HFFc6 (cell line): ENCODE data around the gene ZER1. TPM values are rescaled to one million over a fixed set of nuclear protein-coding genes. Genes with fewer than 3 reads are reported as not detected.

Experiments used
- DNase-seq: peaks from one replicate; pipeline ENCODE4 v3.0.0-alpha.2; 2018
- H3K27ac Mint-ChIP-seq: 2 replicates; pipeline ENCODE4 v1.8.0; 2020; ENCODE audit warnings: mild to moderate bottlenecking, mixed read lengths
- H3K27me3 Mint-ChIP-seq: 2 replicates; pipeline ENCODE4 v1.8.0; 2021; ENCODE audit warnings: mild to moderate bottlenecking, moderate library complexity, mixed read lengths; ENCODE audit not compliant: insufficient read depth
- H3K36me3 Mint-ChIP-seq: 2 replicates; pipeline ENCODE4 v1.8.0; 2021; ENCODE audit warnings: low read depth, mixed read lengths
- H3K4me1 Mint-ChIP-seq: 2 replicates; pipeline ENCODE4 v1.8.0; 2020; ENCODE audit warnings: low read depth, mixed read lengths
- H3K4me3 Mint-ChIP-seq: 2 replicates; pipeline ENCODE4 v1.8.0; 2020; ENCODE audit warnings: mild to moderate bottlenecking, moderate library complexity, mixed read lengths
- H3K9me3 Mint-ChIP-seq: 2 replicates; pipeline ENCODE4 v1.8.0; 2020; ENCODE audit warnings: mild to moderate bottlenecking, mixed read lengths
- total RNA-seq, 6 experiments: library from RNA; stranded (reverse); fragmentation: NEBNext Ultra II Directional; extraction: Animal tissue kit (Norgen Biotek cat#: 25700); gene quantifications; 2 replicates in 1 of 6; 3 replicates in 5 of 6; pipeline ENCODE4 v1.2.3, GENCODE V29; 2021
- TF ChIP-seq, protein P1 (sequence below): fragments of 200-600 bp; sonication (generic); IDR thresholded peaks from 2 replicates; pipeline ENCODE4 v1.5.0; 2021; ENCODE audit warnings: antibody characterized with exemption, mild to moderate bottlenecking

ZER1 gene
- total RNA-seq, 6 experiments from 2014 or later: 32.5 to 47.6 (median 37.8) TPM

DNA sequence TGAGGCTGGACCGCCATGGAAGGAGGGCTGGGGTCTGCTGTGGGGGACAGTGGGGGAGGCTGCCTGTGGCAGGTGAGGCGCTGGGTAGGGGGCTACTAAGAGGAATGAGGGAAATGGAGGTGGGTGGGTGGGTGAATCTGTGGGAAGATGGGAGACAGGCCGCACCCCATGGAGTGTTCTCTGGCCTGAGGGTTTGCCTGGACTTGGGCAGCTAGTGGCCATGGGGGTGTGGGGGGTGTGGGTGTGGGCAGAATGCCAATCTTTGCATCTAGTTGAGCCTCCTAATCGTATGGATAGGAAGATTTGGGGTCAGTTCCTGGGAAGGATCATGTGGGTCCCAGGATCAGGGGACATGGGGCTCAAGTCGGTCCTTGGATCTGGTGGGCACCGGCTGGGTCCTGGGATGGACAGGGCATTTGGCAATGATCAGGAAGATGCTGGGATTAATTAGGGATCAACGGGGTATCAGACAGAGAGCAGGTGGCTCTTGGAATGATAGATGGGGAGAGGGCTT, 48.3 kb downstream of the ZER1 start:
- peak overlapping the region; percentile 95 for H3K4me3 Mint-ChIP-seq
- TF ChIP-seq, protein P1, sequence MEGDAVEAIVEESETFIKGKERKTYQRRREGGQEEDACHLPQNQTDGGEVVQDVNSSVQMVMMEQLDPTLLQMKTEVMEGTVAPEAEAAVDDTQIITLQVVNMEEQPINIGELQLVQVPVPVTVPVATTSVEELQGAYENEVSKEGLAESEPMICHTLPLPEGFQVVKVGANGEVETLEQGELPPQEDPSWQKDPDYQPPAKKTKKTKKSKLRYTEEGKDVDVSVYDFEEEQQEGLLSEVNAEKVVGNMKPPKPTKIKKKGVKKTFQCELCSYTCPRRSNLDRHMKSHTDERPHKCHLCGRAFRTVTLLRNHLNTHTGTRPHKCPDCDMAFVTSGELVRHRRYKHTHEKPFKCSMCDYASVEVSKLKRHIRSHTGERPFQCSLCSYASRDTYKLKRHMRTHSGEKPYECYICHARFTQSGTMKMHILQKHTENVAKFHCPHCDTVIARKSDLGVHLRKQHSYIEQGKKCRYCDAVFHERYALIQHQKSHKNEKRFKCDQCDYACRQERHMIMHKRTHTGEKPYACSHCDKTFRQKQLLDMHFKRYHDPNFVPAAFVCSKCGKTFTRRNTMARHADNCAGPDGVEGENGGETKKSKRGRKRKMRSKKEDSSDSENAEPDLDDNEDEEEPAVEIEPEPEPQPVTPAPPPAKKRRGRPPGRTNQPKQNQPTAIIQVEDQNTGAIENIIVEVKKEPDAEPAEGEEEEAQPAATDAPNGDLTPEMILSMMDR: no peak
- H3K27ac Mint-ChIP-seq: peak overlapping the region; percentile 81
- H3K36me3 Mint-ChIP-seq: no peaks in the 10 kb centered on the region
- H3K4me1 Mint-ChIP-seq: peaks cover 17% of the 10 kb centered on the region
- no peaks in the 10 kb centered on the region; the same call in 1 of the 2 replicates for H3K9me3 Mint-ChIP-seq
- DNase-seq: no peak
- peaks cover 10% of the 10 kb centered on the region for H3K27me3 Mint-ChIP-seq

DNA sequence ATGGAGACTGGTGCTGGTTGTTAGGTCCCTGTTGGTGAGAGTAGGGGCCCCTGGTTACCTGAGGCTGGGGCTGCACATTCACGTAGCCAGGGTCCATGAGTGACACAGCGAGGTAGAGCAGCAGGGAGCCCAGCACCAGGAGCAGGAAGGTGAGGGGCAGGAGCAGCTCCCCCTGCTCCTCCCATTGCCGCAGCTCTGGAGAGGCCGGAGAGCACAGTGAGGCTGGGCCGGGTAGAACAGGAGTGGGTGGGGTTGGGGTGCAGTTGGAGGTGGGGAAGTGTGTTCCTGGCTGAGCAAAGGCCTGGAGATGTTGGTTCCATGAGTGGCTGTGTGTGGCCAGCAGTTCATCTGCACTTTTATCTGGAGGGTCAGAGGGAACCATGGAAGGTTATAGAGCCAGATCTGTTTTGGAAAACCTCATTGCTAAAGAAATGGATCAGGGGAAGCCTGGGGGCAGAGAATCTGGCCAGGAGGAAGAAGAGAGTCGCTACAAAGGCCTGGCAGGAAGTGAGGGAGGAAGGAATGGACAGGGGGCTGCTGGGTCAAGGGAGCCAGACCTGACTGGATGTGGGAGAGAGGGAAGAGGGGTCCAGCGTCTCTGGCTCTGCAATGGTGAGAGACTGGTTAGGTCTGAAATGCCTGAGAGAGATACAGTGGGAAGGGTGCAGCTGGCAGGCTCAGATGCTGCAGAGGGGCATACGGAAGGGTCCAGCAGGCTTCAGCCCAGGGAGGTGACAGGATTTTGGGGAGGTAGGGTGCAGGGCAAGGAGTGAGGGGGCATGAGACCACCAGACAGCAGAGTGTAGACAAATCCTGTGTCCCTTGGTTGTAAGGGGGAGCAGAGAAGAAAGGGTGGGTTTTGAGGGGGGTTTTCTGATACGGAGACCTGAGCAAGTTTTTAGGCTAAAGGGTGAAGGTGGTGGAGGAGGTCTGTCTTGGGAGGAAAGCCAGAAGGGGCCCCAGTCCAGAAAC, 49.1 kb downstream of the ZER1 start:
- peaks cover 10% of the 10 kb centered on the region for H3K27me3 Mint-ChIP-seq
- no peaks in the 10 kb centered on the region; the same call in 1 of the 2 replicates for H3K9me3 Mint-ChIP-seq
- peaks cover 17% of the 10 kb centered on the region for H3K4me1 Mint-ChIP-seq
- H3K4me3 Mint-ChIP-seq: peak overlapping the region; percentile 95
- H3K27ac Mint-ChIP-seq: peak overlapping the region; percentile 25
- TF ChIP-seq, protein P1: no peak
- H3K36me3 Mint-ChIP-seq: no peaks in the 10 kb centered on the region
- DNase-seq: no peak

DNA sequence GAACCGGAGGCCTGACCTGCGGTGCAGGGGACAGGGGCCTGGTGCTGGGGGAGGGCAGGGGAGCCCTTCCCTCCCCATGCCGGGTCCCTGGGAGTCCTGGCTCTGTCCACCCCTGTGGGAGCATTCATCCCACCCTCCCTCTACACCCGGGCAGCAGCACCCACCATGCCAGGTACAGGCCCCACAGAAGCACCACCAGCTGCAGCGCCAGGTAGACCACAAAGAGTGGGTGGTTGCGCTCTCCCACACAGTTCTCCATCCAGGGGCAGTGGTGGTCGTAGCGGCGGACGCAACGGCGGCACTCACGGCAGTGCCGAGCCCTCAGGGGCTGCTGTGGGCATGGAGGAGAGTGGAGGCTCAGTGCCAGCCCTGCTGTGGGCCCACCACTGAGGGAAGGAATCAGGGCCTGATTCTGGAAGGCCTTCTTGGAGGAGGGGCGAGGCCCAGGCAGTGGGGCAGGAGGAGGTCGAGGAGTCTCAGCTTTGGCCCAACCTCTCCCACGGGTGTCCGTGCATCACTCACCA, 50.2 kb downstream of the ZER1 start:
- Mint-ChIP-seq H3K27me3 (peaks cover 10% of the 10 kb centered on the region), H3K4me3 (no peak overlapping the region), H3K36me3 (no peaks in the 10 kb centered on the region), H3K27ac (no peak overlapping the region), H3K4me1 (peaks cover 17% of the 10 kb centered on the region), H3K9me3 (no peaks in the 10 kb centered on the region; the same call in 1 of the 2 replicates)
- TF ChIP-seq, protein P1: no peak
- no peak for DNase-seq

DNA sequence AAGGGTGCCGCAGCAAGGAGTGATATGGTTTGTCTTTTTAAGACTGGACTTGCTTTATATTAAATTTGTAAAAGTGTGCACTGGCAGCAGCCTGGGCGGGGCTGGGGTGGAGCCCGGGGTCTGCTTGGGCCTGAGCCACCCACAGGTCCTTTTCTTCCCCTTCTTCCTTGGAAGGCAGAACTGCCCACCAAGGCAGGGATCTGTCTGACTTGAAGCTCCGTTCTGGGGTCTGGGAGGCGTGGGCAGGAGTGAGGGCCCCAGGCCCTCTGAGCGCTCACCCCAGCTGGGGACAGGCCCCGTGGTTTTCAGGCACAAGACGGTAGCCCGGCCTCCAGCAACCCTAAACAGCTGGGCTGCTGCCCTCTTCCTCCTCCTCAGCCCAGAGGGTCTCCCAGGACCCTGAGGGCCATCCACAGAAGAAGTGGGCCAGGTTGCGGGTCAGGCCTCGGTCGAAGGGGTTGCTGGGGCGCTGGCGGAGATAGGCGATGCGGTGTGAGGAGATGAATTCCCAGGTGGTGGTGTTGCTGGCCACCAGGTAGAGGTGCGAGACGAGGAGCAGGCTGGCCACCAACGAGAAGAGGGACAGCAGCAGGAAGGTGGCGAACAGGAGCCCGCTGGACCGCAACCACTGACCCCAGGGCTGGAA, 50.8 kb downstream of the ZER1 start:
- Mint-ChIP-seq H3K4me1 (peaks cover 17% of the 10 kb centered on the region), H3K27me3 (peaks cover 10% of the 10 kb centered on the region), H3K27ac (no peak overlapping the region), H3K4me3 (no peak overlapping the region), H3K9me3 (no peaks in the 10 kb centered on the region; the same call in 1 of the 2 replicates), H3K36me3 (no peaks in the 10 kb centered on the region)
- TF ChIP-seq, protein P1: no peak
- DNase-seq: no peak

DNA sequence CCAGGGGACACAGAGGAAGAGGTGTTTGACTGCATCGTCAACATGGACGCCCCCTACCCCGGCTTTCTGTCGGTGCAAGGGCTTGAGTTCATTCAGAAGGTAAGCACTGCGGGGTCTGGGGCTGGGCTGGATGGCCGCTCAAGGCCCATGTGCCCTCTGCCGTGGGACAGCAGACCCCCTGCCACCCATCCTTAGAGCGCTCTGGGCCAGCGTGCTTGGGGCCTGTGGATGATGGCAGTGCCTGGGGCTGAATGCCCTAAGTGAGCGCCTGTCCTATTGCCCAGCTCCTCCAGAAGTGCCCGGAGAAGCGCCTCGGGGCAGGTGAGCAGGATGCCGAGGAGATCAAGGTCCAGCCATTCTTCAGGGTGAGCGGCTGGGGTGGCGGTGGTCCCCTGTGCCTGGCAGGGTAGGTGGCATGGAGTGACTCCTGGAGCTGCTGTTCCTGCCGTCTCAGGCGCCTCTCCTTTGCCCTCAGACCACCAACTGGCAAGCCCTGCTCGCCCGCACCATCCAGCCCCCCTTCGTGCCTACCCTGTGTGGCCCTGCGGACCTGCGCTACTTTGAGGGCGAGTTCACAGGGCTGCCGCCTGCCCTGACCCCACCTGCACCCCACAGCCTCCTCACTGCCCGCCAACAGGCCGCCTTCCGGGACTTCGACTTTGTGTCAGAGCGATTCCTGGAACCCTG, 51.7 kb downstream of the ZER1 start:
- Mint-ChIP-seq H3K27ac (no peak overlapping the region), H3K4me3 (no peak overlapping the region), H3K4me1 (peaks cover 15% of the 10 kb centered on the region), H3K36me3 (no peaks in the 10 kb centered on the region), H3K27me3 (peaks cover 9% of the 10 kb centered on the region), H3K9me3 (no peaks in the 10 kb centered on the region; the same call in 1 of the 2 replicates)
- no peak for DNase-seq
- TF ChIP-seq, protein P1: no peak
